OCI-LY7 (cell line): ENCODE measurements around the gene SGMS2. TPM values are rescaled to one million over a fixed set of nuclear protein-coding genes. Genes with fewer than 3 reads are reported as not detected.

Source experiments
- BruUV-seq: library from RNA; stranded (reverse); fragments of 400-500 nt; replicated peaks from 2 replicates; lab custom pipeline; 2021; lab: Mats Ljungman, UMichigan
- CTCF ChIA-PET: fragments of 300-600 bp; sonication (Branson Sonifier 250); formaldehyde crosslinking; loops from one replicate; lab custom pipeline; 2022; ENCODE audit warnings: antibody characterized with exemption; ENCODE audit not compliant: unreplicated experiment; lab: Charles Lee
- POLR2A ChIA-PET: fragments of 300-600 bp; sonication (Branson Sonifier 250); formaldehyde crosslinking; loops from one replicate; lab custom pipeline; 2022; ENCODE audit warnings: antibody characterized with exemption; lab: Charles Lee
- DNase-seq: peaks from one replicate; pipeline ENCODE4 v3.0.0-alpha.2; 2015; ENCODE audit warnings: low spot score
- H2AFZ ChIP-seq: fragments of 200-600 bp; sonication (generic), shearing (Covaris generic); 2 replicates; pipeline ENCODE4 v1.6.1; 2014; ENCODE audit warnings: mild to moderate bottlenecking, antibody characterized with exemption, low read length, moderate library complexity
- H3K27ac ChIP-seq: fragments of 200-600 bp; sonication (generic); 2 replicates; pipeline ENCODE4 v1.5.1; 2014; ENCODE audit warnings: mixed run types, low read depth, mild to moderate bottlenecking, moderate library complexity, low read length, inconsistent platforms; ENCODE audit not compliant: poor library complexity, severe bottlenecking
- H3K36me3 ChIP-seq: fragments of 200-600 bp; sonication (generic); 2 replicates; pipeline ENCODE4 v1.6.1; 2014; ENCODE audit warnings: mild to moderate bottlenecking, antibody characterized with exemption, low read length, moderate library complexity, mixed read lengths; ENCODE audit not compliant: insufficient read depth
- H3K4me1 ChIP-seq: fragments of 200-600 bp; sonication (generic); 2 replicates; pipeline ENCODE4 v1.5.1; 2014; ENCODE audit warnings: mild to moderate bottlenecking, low read length; ENCODE audit not compliant: insufficient read depth, poor library complexity, severe bottlenecking
- H3K4me2 ChIP-seq: fragments of 200-600 bp; sonication (generic); 2 replicates; pipeline ENCODE4 v1.6.1; 2014; ENCODE audit warnings: mild to moderate bottlenecking, low read length
- H3K4me3 ChIP-seq: fragments of 200-600 bp; sonication (generic); 2 replicates; pipeline ENCODE4 v1.5.1; 2014; ENCODE audit warnings: mild to moderate bottlenecking, low read depth, low read length; ENCODE audit not compliant: poor library complexity, severe bottlenecking
- H3K79me2 ChIP-seq: fragments of 200-600 bp; sonication (generic); 2 replicates; pipeline ENCODE4 v1.6.1; 2016; ENCODE audit warnings: low read depth, mild to moderate bottlenecking, low read length, moderate library complexity, mixed read lengths; ENCODE audit not compliant: insufficient read depth
- H3K9me2 ChIP-seq: fragments of 200-600 bp; sonication (generic); 2 replicates; pipeline ENCODE4 v1.6.1; 2016; ENCODE audit warnings: mild to moderate bottlenecking, low read length, mixed read lengths; ENCODE audit not compliant: insufficient read depth
- H3K9me3 ChIP-seq: fragments of 200-600 bp; sonication (generic); 2 replicates; pipeline ENCODE4 v1.6.1; 2014; ENCODE audit warnings: mild to moderate bottlenecking, mixed run types, low read length, mixed read lengths
- H4K20me1 ChIP-seq: fragments of 200-600 bp; sonication (generic); 2 replicates; pipeline ENCODE4 v1.6.1; 2014; ENCODE audit warnings: mild to moderate bottlenecking, antibody characterized with exemption, low read length, moderate library complexity, mixed read lengths; ENCODE audit not compliant: insufficient read depth
- CTCF ChIP-seq: fragments of 200-600 bp; sonication (generic); conservative IDR thresholded peaks from 2 replicates; pipeline ENCODE4 v1.5.1; 2014; ENCODE audit warnings: mild to moderate bottlenecking, antibody characterized with exemption, low read length, moderate library complexity, mixed read lengths
- EZH2phosphoT487 ChIP-seq: fragments of 200-600 bp; sonication (generic); IDR thresholded peaks from 2 replicates; pipeline ENCODE4 v1.6.1; 2018; ENCODE audit warnings: low read depth, borderline replicate concordance, mild to moderate bottlenecking, mixed run types, antibody characterized with exemption, low read length, moderate library complexity, mixed read lengths
- intact Hi-C: fragments of 100-400 bp; cut with micrococcal nuclease; formaldehyde crosslinking; loops from one replicate; pipeline ENCODE4 v1.10.0; 2022; ENCODE audit not compliant: unreplicated experiment
- total RNA-seq, 2 experiments: library from RNA; depleted of rRNA in 1 of 2; stranded (reverse); fragments of >200 nt in 1 of 2; shearing (Covaris generic) in 1 of 2; gene quantifications; 2 replicates each; pipeline ENCODE4 v1.2.3, GENCODE V29; 2014 to 2022

Gene SGMS2
- total RNA-seq, 2 experiments from 2014 or later: not detected

- intact Hi-C loops: no loop called here
- no peak overlapping the region for H3K4me2 ChIP-seq
- no peak overlapping the region for H3K27ac ChIP-seq
- H3K9me2 ChIP-seq: no peaks in the 10 kb centered on the region
- H2AFZ ChIP-seq: no peak overlapping the region
- BruUV-seq: no TSS peak
- no peaks in the 10 kb centered on the region for H4K20me1 ChIP-seq
- H3K4me1 ChIP-seq: no peaks in the 10 kb centered on the region
- H3K79me2 ChIP-seq: no peaks in the 10 kb centered on the region
- no peak for TF ChIP-seq CTCF
- TF ChIP-seq EZH2phosphoT487: no peak
- H3K9me3 ChIP-seq: no peaks in the 10 kb centered on the region
- ChIA-PET CTCF (no interaction called here), POLR2A (no interaction called here)
- no peak for DNase-seq
- H3K36me3 ChIP-seq: no peaks in the 10 kb centered on the region
- no peak overlapping the region for H3K4me3 ChIP-seq
Observed at GRCh38 chr4:107806196-107806595, 18.5 kb upstream of the SGMS2 start.

GRCh38 chr4:107808572-107808971 is 16.2 kb upstream of the SGMS2 start:
- Histone ChIP-seq H3K79me2 (no peaks in the 10 kb centered on the region), H3K9me3 (no peaks in the 10 kb centered on the region), H3K27ac (no peak overlapping the region), H4K20me1 (no peaks in the 10 kb centered on the region), H3K4me3 (no peak overlapping the region), H3K4me2 (no peak overlapping the region), H3K9me2 (no peaks in the 10 kb centered on the region), H3K4me1 (no peaks in the 10 kb centered on the region), H2AFZ (no peak overlapping the region), H3K36me3 (no peaks in the 10 kb centered on the region)
- TF ChIP-seq CTCF (no peak), EZH2phosphoT487 (no peak)
- intact Hi-C loops: no loop called here
- POLR2A ChIA-PET: interaction anchor here (0.7 kb wide), 1 partner anchor 939 kb away, joined by 3 read pairs; no protein-coding TSS in a partner anchor
- DNase-seq: no peak
- no TSS peak for BruUV-seq
- CTCF ChIA-PET: no interaction called here

- DNase-seq: no peak
- no peak for TF ChIP-seq CTCF
- no peak for TF ChIP-seq EZH2phosphoT487
- H3K4me2 ChIP-seq: no peak overlapping the region
- H3K79me2 ChIP-seq: no peaks in the 10 kb centered on the region
- BruUV-seq: no TSS peak
- CTCF ChIA-PET: no interaction called here
- H4K20me1 ChIP-seq: no peaks in the 10 kb centered on the region
- H3K27ac ChIP-seq: no peak overlapping the region
- H3K4me1 ChIP-seq: no peaks in the 10 kb centered on the region
- intact Hi-C loops: no loop called here
- H2AFZ ChIP-seq: no peak overlapping the region
- H3K36me3 ChIP-seq: no peaks in the 10 kb centered on the region
- H3K4me3 ChIP-seq: no peak overlapping the region
- POLR2A ChIA-PET: interaction anchor here (0.6 to 1.4 kb wide), 3 partner anchors 13 to 940 kb away, joined by 3 to 6 read pairs (median 6); no protein-coding TSS in a partner anchor
- H3K9me2 ChIP-seq: no peaks in the 10 kb centered on the region
- no peaks in the 10 kb centered on the region for H3K9me3 ChIP-seq
Observed at GRCh38 chr4:107809210-107809609, 15.5 kb upstream of the SGMS2 start.
